BLaER1 (cell line): ENCODE data around the gene KLHL18.
"Not testable (repeated sequence)": the region's sequence is repeated elsewhere in the genome, so short reads cannot be mapped to it uniquely, and the experiment has no call there.

Source experiments
- H3K27ac ChIP-seq: shearing (Covaris generic); formaldehyde crosslinking; 2 replicates; pipeline ENCODE4 v1.8.1; 2022
- H3K27me3 ChIP-seq: shearing (Covaris generic); formaldehyde crosslinking; 2 replicates; pipeline ENCODE4 v1.8.1; 2022
- H3K36me3 ChIP-seq: shearing (Covaris generic); formaldehyde crosslinking; 2 replicates; pipeline ENCODE4 v1.8.1; 2022
- H3K4me1 ChIP-seq: shearing (Covaris generic); formaldehyde crosslinking; 2 replicates; pipeline ENCODE4 v1.8.1; 2022
- H3K4me2 ChIP-seq: shearing (Covaris generic); formaldehyde crosslinking; 2 replicates; pipeline ENCODE4 v1.8.1; 2022
- H3K4me3 ChIP-seq: shearing (Covaris generic); formaldehyde crosslinking; 2 replicates; pipeline ENCODE4 v1.8.1; 2022
- H3K9ac ChIP-seq: shearing (Covaris generic); formaldehyde crosslinking; 2 replicates; pipeline ENCODE4 v1.8.1; 2022
- H3K9me3 ChIP-seq: shearing (Covaris generic); formaldehyde crosslinking; 2 replicates; pipeline ENCODE4 v1.8.1; 2022
- H4K20me1 ChIP-seq: shearing (Covaris generic); formaldehyde crosslinking; 2 replicates; pipeline ENCODE4 v1.8.1; 2022
- Cebpa-rat ChIP-seq: shearing (Covaris generic); IDR thresholded peaks from 2 replicates; pipeline ENCODE4 v1.8.1; 2022

KLHL18 gene

GRCh38 chr3:47273564-47273963, 9.2 kb upstream of the KLHL18 start:
- H3K27ac ChIP-seq, result no peak overlapping the region
- no peak overlapping the region for H3K9ac ChIP-seq
- TF ChIP-seq Cebpa-rat, result no peak
- H3K4me3 ChIP-seq, result no peak overlapping the region
- H3K27me3 ChIP-seq, result no peaks in the 10 kb centered on the region
- H4K20me1 ChIP-seq, result no peaks in the 10 kb centered on the region
- peaks cover 29% of the 10 kb centered on the region for H3K36me3 ChIP-seq
- no peak overlapping the region for H3K4me2 ChIP-seq
- no peaks in the 10 kb centered on the region for H3K9me3 ChIP-seq
- H3K4me1 ChIP-seq, result peaks cover 1% of the 10 kb centered on the region; the same call in 1 of the 2 replicates

DNA sequence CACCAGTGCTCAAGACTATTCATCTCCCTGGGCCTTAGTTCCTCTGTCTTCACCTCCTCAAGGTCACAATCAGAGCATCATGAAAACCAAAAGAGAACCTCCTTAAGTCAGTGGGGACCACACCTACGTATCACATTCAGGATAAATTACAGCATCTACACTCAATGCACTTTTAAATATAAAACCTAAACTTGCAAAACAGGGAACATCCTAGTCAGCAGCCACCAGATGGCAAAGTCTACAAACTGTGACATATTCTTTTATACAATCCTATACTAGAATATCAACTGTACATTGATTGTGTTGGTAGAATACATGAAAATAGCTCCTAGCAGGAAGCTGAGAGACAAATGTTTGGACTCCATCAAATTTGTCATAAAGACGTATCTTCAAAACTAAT, 8.1 kb upstream of the KLHL18 start:
- no peaks in the 10 kb centered on the region for H3K9me3 ChIP-seq
- no peak overlapping the region for H3K4me3 ChIP-seq
- no peaks in the 10 kb centered on the region for H4K20me1 ChIP-seq
- H3K4me2 ChIP-seq, result no peak overlapping the region
- peaks cover 29% of the 10 kb centered on the region for H3K36me3 ChIP-seq
- H3K9ac ChIP-seq, result no peak overlapping the region
- no peak for TF ChIP-seq Cebpa-rat
- H3K27ac ChIP-seq, result no peak overlapping the region
- H3K4me1 ChIP-seq, result no peaks in the 10 kb centered on the region
- H3K27me3 ChIP-seq, result no peaks in the 10 kb centered on the region

GRCh38 chr3:47276558-47276957, 6.2 kb upstream of the KLHL18 start:
- H3K27me3 ChIP-seq, result no peaks in the 10 kb centered on the region
- H3K9ac ChIP-seq, result no peak overlapping the region
- no peaks in the 10 kb centered on the region for H4K20me1 ChIP-seq
- H3K36me3 ChIP-seq, result peaks cover 29% of the 10 kb centered on the region
- H3K4me3 ChIP-seq, result no peak overlapping the region
- no peak for TF ChIP-seq Cebpa-rat
- H3K27ac ChIP-seq, result no peak overlapping the region
- no peaks in the 10 kb centered on the region for H3K9me3 ChIP-seq
- H3K4me1 ChIP-seq, result peaks cover 14% of the 10 kb centered on the region
- no peak overlapping the region for H3K4me2 ChIP-seq

GRCh38 chr3:47280519-47280918, 2.2 kb upstream of the KLHL18 start:
- TF ChIP-seq Cebpa-rat, result no peak
- Histone ChIP-seq H3K4me1 (peaks cover 39% of the 10 kb centered on the region), H3K9me3 (no peaks in the 10 kb centered on the region), H4K20me1 (0 out of 2 replicates have a peak, but pooled peaks cover 8% of the 10 kb centered on the region), H3K27ac (no peak overlapping the region), H3K4me2 (peak overlapping the region; percentile 94), H3K27me3 (no peaks in the 10 kb centered on the region), H3K4me3 (no peak overlapping the region), H3K36me3 (0 out of 2 replicates have a peak, but pooled peaks cover 1% of the 10 kb centered on the region), H3K9ac (no peak overlapping the region)

- Histone ChIP-seq H3K36me3 (peaks cover 22% of the 10 kb centered on the region), H3K27me3 (no peaks in the 10 kb centered on the region), H3K9ac (peak overlapping the region; percentile 89), H3K4me3 (peak overlapping the region; percentile 93), H3K9me3 (no peaks in the 10 kb centered on the region), H3K27ac (peak overlapping the region; percentile 93), H3K4me2 (peak overlapping the region; percentile 94), H3K4me1 (peaks cover 39% of the 10 kb centered on the region), H4K20me1 (peaks cover 29% of the 10 kb centered on the region; the same call in 1 of the 2 replicates)
- TF ChIP-seq Cebpa-rat, result no peak
Observed at GRCh38 chr3:47283193-47283537, 421 bp downstream of the KLHL18 start.

DNA sequence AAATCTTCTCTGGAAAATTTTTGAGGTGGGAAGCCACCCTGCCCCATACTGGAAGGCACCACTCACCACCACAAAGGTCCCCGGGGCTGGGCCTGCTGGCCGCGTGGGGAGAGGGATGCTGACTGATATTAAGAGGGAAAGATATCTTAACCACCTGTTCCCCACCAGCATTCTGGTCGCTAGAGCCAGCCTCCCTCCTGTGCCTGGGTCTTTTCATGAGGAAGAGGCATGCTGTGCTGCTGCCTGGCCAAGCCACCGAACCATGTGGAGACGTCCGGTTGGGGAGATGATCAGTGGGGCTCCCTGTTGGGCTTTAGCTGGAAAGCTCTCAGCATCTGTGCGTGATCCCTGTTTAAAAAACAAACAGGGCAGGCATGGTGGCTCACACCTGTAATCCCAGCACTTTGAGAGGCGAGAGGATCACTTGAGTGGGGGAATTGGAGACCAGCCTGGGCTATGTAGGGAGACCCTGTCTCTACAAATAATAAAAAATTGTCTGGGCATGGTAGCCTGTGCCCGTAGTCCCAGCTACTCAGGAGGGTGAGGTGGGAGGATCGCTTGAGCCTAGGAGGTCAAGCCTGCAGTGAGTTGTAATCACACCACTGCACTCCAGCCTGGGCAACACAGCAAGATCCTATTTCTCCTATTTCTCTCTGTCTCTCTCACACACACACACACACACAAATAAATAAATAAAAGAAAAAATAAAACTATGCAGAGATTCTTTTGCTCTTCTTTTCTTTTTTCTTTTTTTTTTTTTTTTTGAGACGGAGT, 1.0 kb downstream of the KLHL18 start:
- no peaks in the 10 kb centered on the region for H3K27me3 ChIP-seq
- peaks cover 39% of the 10 kb centered on the region for H3K4me1 ChIP-seq
- H3K4me2 ChIP-seq, result peak overlapping the region; percentile 94
- no peaks in the 10 kb centered on the region for H3K9me3 ChIP-seq
- H3K9ac ChIP-seq, result peak overlapping the region; percentile 89
- peak overlapping the region; percentile 93 for H3K4me3 ChIP-seq
- TF ChIP-seq Cebpa-rat, result no peak
- H3K36me3 ChIP-seq, result peaks cover 28% of the 10 kb centered on the region
- H4K20me1 ChIP-seq, result peaks cover 35% of the 10 kb centered on the region; the same call in 1 of the 2 replicates
- H3K27ac ChIP-seq, result peak overlapping the region; percentile 93

- H3K27me3 ChIP-seq, result no peaks in the 10 kb centered on the region
- H3K9me3 ChIP-seq, result no peaks in the 10 kb centered on the region
- H3K4me3 ChIP-seq, result no peak overlapping the region
- no peak for TF ChIP-seq Cebpa-rat
- peaks cover 87% of the 10 kb centered on the region for H4K20me1 ChIP-seq
- H3K36me3 ChIP-seq, result peaks cover 52% of the 10 kb centered on the region
- no peak overlapping the region for H3K27ac ChIP-seq
- H3K4me1 ChIP-seq, result peaks cover 25% of the 10 kb centered on the region
- no peak overlapping the region for H3K9ac ChIP-seq
- no peak overlapping the region for H3K4me2 ChIP-seq
Observed at GRCh38 chr3:47288966-47289910, 6.5 kb downstream of the KLHL18 start.

- no peak overlapping the region for H3K4me2 ChIP-seq
- no peaks in the 10 kb centered on the region for H3K27me3 ChIP-seq
- no peak overlapping the region for H3K4me3 ChIP-seq
- peaks cover 58% of the 10 kb centered on the region for H3K36me3 ChIP-seq
- peaks cover 95% of the 10 kb centered on the region for H4K20me1 ChIP-seq
- TF ChIP-seq Cebpa-rat, result no peak
- H3K9me3 ChIP-seq, result no peaks in the 10 kb centered on the region
- H3K9ac ChIP-seq, result no peak overlapping the region
- H3K4me1 ChIP-seq, result peaks cover 14% of the 10 kb centered on the region
- no peak overlapping the region for H3K27ac ChIP-seq
Observed at GRCh38 chr3:47291158-47291753, 8.5 kb downstream of the KLHL18 start.

GRCh38 chr3:47291754-47292420, 9.1 kb downstream of the KLHL18 start:
- Histone ChIP-seq H3K36me3 (peaks cover 51% of the 10 kb centered on the region), H3K4me1 (peaks cover 20% of the 10 kb centered on the region), H4K20me1 (peaks cover 95% of the 10 kb centered on the region)
- H3K4me2 ChIP-seq, H3K27ac ChIP-seq, H3K9me3 ChIP-seq, H3K27me3 ChIP-seq, H3K4me3 ChIP-seq, H3K9ac ChIP-seq: not testable (repeated sequence)
